Suppressor macrophage (primary cell): ENCODE results near the gene TP53BP1.
A peak's percentile ranks its signal among the peaks of the same experiment; 100 is the strongest.

Experiments
- DNase-seq, 4 experiments: peaks; one replicate each; pipeline ENCODE4 v3.0.0-alpha.2; 2020 to 2022

TP53BP1 gene

GRCh38 chr15:43484455-43484854 is 8.5 kb downstream of the TP53BP1 start:
- DNase-seq: peak in 2 of 4 experiments; percentile 8 to 10

- peak in 3 of 4 experiments; percentile 5 to 20 (median 14) for DNase-seq
Observed at GRCh38 chr15:43483297-43484128, 9.4 kb downstream of the TP53BP1 start.

GRCh38 chr15:43473885-43474284 is 19.1 kb downstream of the TP53BP1 start:
- no peak for DNase-seq

- DNase-seq: no peak
Observed at GRCh38 chr15:43471975-43472374, 21.0 kb downstream of the TP53BP1 start.

- DNase-seq: no peak
Observed at GRCh38 chr15:43469867-43470266, 23.1 kb downstream of the TP53BP1 start.

GRCh38 chr15:43465100-43465499 is 27.9 kb downstream of the TP53BP1 start:
- peak; percentile 29 to 68 (median 49) for DNase-seq

- DNase-seq: no peak
Observed at GRCh38 chr15:43463998-43464397, 29.0 kb downstream of the TP53BP1 start.

GRCh38 chr15:43463507-43463906 is 29.4 kb downstream of the TP53BP1 start:
- DNase-seq: peak in 3 of 4 experiments; percentile 7 to 31 (median 13)

GRCh38 chr15:43449981-43450380 is 43.0 kb downstream of the TP53BP1 start:
- peak in 2 of 4 experiments; percentile 29 to 34 for DNase-seq

- no peak for DNase-seq
Observed at GRCh38 chr15:43446344-43446743, 46.6 kb downstream of the TP53BP1 start.

- peak in 2 of 4 experiments; percentile 6 to 17 for DNase-seq
Observed at GRCh38 chr15:43441316-43441715, 51.6 kb downstream of the TP53BP1 start.

- DNase-seq: peak; percentile 77 to 93 (median 85)
Observed at GRCh38 chr15:43440721-43441281, 52.2 kb downstream of the TP53BP1 start.

- DNase-seq: no peak
Observed at GRCh38 chr15:43439268-43439667, 53.7 kb downstream of the TP53BP1 start.

GRCh38 chr15:43436395-43436794 is 56.6 kb downstream of the TP53BP1 start:
- no peak for DNase-seq

GRCh38 chr15:43434446-43434845 is 58.5 kb downstream of the TP53BP1 start:
- no peak for DNase-seq

- DNase-seq: no peak
Observed at GRCh38 chr15:43433661-43434303, 59.2 kb downstream of the TP53BP1 start.

GRCh38 chr15:43433165-43433564 is 59.8 kb downstream of the TP53BP1 start:
- DNase-seq: no peak

GRCh38 chr15:43429687-43430086 is 63.3 kb downstream of the TP53BP1 start:
- DNase-seq: no peak

- no peak for DNase-seq
Observed at GRCh38 chr15:43423793-43424192, 69.2 kb downstream of the TP53BP1 start.

- DNase-seq: no peak
Observed at GRCh38 chr15:43420876-43421275, 72.1 kb downstream of the TP53BP1 start.

GRCh38 chr15:43420435-43420834 is 72.5 kb downstream of the TP53BP1 start:
- DNase-seq: no peak

GRCh38 chr15:43414196-43414595 is 78.8 kb downstream of the TP53BP1 start:
- DNase-seq: no peak

GRCh38 chr15:43412096-43412495 is 80.9 kb downstream of the TP53BP1 start:
- no peak for DNase-seq
